Measurements from ENCODE around the gene SEMA4C. TPM values are rescaled to one million over a fixed set of nuclear protein-coding genes. Genes with fewer than 3 reads are reported as not detected.

SEMA4C gene
- total RNA-seq, 1 experiment from 2014 or later, result 40.2 TPM

DNA sequence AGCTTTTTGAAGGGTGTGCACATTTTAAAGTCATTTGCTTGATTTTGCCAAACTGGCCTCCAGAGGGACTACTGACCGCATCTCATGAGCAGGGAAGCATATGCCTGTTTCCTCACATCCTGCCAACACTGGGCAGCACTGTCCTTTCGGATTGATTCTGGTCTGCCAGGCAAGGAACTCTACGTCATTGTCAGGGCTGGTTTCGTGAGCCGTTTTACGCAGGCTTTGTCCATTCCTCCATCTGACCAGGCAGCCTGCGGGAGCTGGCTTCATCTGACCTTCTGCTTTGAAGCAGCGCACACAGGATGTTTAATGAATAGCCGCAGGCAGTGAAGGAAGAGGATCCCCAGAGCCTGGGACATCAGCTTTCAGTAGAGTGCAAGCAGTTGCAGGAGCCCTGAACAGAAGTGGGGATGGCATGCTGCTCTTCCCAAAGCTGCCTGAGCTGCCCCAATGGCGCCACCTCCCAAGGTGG is 46.3 kb upstream of the SEMA4C start:
- no TSS peak for BruUV-seq (replicated peaks)
- no peak for ATAC-seq

DNA sequence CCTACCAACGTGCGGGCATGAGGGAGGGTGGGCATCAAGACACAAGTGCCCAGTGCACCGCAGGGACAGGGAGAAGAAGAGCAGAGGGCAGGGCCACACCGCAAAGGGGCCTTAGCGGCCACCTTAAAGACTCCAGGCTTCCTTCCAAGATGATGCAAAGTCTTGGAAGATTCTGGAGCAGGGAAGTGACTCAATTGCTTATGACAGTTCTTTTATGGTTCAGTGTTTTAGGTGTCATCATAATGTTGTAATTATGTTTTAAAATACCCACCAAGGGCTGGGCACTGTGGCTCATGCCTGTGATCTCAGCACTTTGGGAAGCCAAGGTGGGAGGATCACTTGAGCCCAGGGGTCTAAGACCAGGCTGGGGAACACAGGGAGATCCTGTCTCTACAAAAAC is 44.5 kb upstream of the SEMA4C start:
- no peaks in the 10 kb centered on the region for H3K4me1 ChIP-seq (ENCODE audit: control insufficient read depth, insufficient read depth, low read length)
- ATAC-seq (no peak), DNase-seq (ENCODE audit: low read depth, low spot score) (no peak)
- no peaks in the 10 kb centered on the region for H3K27me3 ChIP-seq (ENCODE audit: control insufficient read depth, insufficient read depth, low read length)
- TF ChIP-seq, protein P1, sequence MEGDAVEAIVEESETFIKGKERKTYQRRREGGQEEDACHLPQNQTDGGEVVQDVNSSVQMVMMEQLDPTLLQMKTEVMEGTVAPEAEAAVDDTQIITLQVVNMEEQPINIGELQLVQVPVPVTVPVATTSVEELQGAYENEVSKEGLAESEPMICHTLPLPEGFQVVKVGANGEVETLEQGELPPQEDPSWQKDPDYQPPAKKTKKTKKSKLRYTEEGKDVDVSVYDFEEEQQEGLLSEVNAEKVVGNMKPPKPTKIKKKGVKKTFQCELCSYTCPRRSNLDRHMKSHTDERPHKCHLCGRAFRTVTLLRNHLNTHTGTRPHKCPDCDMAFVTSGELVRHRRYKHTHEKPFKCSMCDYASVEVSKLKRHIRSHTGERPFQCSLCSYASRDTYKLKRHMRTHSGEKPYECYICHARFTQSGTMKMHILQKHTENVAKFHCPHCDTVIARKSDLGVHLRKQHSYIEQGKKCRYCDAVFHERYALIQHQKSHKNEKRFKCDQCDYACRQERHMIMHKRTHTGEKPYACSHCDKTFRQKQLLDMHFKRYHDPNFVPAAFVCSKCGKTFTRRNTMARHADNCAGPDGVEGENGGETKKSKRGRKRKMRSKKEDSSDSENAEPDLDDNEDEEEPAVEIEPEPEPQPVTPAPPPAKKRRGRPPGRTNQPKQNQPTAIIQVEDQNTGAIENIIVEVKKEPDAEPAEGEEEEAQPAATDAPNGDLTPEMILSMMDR (IDR thresholded peaks at IDR 0.05), result no peak
- no peak for TF ChIP-seq TCF7L2 (IDR thresholded peaks at IDR 0.05; ENCODE audit: low read depth, low read length)
- TF ChIP-seq, protein P2, sequence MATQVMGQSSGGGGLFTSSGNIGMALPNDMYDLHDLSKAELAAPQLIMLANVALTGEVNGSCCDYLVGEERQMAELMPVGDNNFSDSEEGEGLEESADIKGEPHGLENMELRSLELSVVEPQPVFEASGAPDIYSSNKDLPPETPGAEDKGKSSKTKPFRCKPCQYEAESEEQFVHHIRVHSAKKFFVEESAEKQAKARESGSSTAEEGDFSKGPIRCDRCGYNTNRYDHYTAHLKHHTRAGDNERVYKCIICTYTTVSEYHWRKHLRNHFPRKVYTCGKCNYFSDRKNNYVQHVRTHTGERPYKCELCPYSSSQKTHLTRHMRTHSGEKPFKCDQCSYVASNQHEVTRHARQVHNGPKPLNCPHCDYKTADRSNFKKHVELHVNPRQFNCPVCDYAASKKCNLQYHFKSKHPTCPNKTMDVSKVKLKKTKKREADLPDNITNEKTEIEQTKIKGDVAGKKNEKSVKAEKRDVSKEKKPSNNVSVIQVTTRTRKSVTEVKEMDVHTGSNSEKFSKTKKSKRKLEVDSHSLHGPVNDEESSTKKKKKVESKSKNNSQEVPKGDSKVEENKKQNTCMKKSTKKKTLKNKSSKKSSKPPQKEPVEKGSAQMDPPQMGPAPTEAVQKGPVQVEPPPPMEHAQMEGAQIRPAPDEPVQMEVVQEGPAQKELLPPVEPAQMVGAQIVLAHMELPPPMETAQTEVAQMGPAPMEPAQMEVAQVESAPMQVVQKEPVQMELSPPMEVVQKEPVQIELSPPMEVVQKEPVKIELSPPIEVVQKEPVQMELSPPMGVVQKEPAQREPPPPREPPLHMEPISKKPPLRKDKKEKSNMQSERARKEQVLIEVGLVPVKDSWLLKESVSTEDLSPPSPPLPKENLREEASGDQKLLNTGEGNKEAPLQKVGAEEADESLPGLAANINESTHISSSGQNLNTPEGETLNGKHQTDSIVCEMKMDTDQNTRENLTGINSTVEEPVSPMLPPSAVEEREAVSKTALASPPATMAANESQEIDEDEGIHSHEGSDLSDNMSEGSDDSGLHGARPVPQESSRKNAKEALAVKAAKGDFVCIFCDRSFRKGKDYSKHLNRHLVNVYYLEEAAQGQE (IDR thresholded peaks at IDR 0.05; ENCODE audit: insufficient read depth in 1 of 2, low read depth in 2 of 2, low read length in 1 of 2), result no peak
- no peak for TF ChIP-seq POLR2AphosphoS5 (IDR thresholded peaks at IDR 0.05; ENCODE audit: low read depth, low read length)
- TF ChIP-seq SIN3A (IDR thresholded peaks at IDR 0.05; ENCODE audit: borderline replicate concordance, insufficient read depth, low read depth, low read length), result no peak
- no TSS peak for BruUV-seq (replicated peaks)
- in situ Hi-C loops (cut with HindIII; ENCODE audit: low pct_unique_long_range_greater_than_20kb, low sequenced_read_pairs), result no loop called here
- no peak overlapping the region for H3K4me3 ChIP-seq (ENCODE audit: low read depth in 2 of 2, low read length in 2 of 2)
- POLR2A ChIA-PET, result no interaction called here
- CTCF ChIA-PET, result no interaction called here
- no peaks in the 10 kb centered on the region for H3K36me3 ChIP-seq (ENCODE audit: control insufficient read depth, insufficient read depth, low read length)
- H3K9me3 ChIP-seq (ENCODE audit: control insufficient read depth, insufficient read depth, low read depth, low read length), result peaks cover 3% of the 10 kb centered on the region; the same call in 1 of the 2 replicates
- no peak overlapping the region for H3K27ac ChIP-seq (ENCODE audit: low read length)
- intact Hi-C loops (cut with micrococcal nuclease; ENCODE audit: unreplicated experiment), result no loop called here

More for the DNA sequence above, 46.3 kb upstream of the SEMA4C start:
- Histone ChIP-seq H3K9me3 (ENCODE audit: control insufficient read depth, insufficient read depth, low read depth, low read length) (peaks cover 3% of the 10 kb centered on the region; the same call in 1 of the 2 replicates), H3K36me3 (ENCODE audit: control insufficient read depth, insufficient read depth, low read length) (no peaks in the 10 kb centered on the region), H3K27me3 (ENCODE audit: control insufficient read depth, insufficient read depth, low read length) (no peaks in the 10 kb centered on the region), H3K27ac (ENCODE audit: low read length) (no peak overlapping the region), H3K4me3 (ENCODE audit: low read depth in 2 of 2, low read length in 2 of 2) (no peak overlapping the region), H3K4me1 (ENCODE audit: control insufficient read depth, insufficient read depth, low read length) (no peaks in the 10 kb centered on the region)
- intact Hi-C loops (cut with micrococcal nuclease; ENCODE audit: unreplicated experiment), result no loop called here
- in situ Hi-C loops (cut with HindIII; ENCODE audit: low pct_unique_long_range_greater_than_20kb, low sequenced_read_pairs), result no loop called here
- ChIA-PET CTCF (no interaction called here), POLR2A (no interaction called here)
- TF ChIP-seq SIN3A (IDR thresholded peaks at IDR 0.05; ENCODE audit: borderline replicate concordance, insufficient read depth, low read depth, low read length), result no peak
- TF ChIP-seq, protein P1 (IDR thresholded peaks at IDR 0.05), result no peak
- DNase-seq (ENCODE audit: low read depth, low spot score), result no peak
